Osteocyte (in vitro differentiated cells): ENCODE data around the gene CCL26. TPM values are rescaled to one million over a fixed set of nuclear protein-coding genes. Genes with fewer than 3 reads are reported as not detected.
A peak's percentile ranks its signal among the peaks of the same experiment; 100 is the strongest.

Experiments
- DNase-seq: peaks from one replicate; pipeline ENCODE4 v3.0.0; 2021; ENCODE audit warnings: mixed read lengths; ENCODE audit not compliant: unreplicated experiment; ENCODE audit errors: extremely low spot score
- H3K27ac Mint-ChIP-seq: one replicate; pipeline ENCODE4 v1.8.0; 2021; ENCODE audit warnings: mild to moderate bottlenecking, mixed read lengths; ENCODE audit not compliant: unreplicated experiment
- H3K27me3 Mint-ChIP-seq: one replicate; pipeline ENCODE4 v1.8.0; 2021; ENCODE audit warnings: mixed read lengths; ENCODE audit not compliant: unreplicated experiment
- H3K36me3 Mint-ChIP-seq: one replicate; pipeline ENCODE4 v1.8.0; 2021; ENCODE audit warnings: mixed read lengths; ENCODE audit not compliant: unreplicated experiment
- H3K4me1 Mint-ChIP-seq: one replicate; pipeline ENCODE4 v1.8.0; 2021; ENCODE audit warnings: mixed read lengths; ENCODE audit not compliant: unreplicated experiment
- H3K4me3 Mint-ChIP-seq: one replicate; pipeline ENCODE4 v1.8.0; 2021; ENCODE audit warnings: mild to moderate bottlenecking, moderate library complexity, mixed read lengths; ENCODE audit not compliant: unreplicated experiment
- H3K9me3 Mint-ChIP-seq: one replicate; pipeline ENCODE4 v1.8.0; 2021; ENCODE audit warnings: mixed read lengths; ENCODE audit not compliant: unreplicated experiment
- CTCF ChIP-seq: fragments of 200-600 bp; sonication (generic); IDR thresholded peaks from 2 replicates; pipeline ENCODE4 v1.5.0; 2021; ENCODE audit warnings: antibody characterized with exemption, mild to moderate bottlenecking, moderate library complexity
- total RNA-seq: library from RNA; stranded (reverse); gene quantifications from 2 replicates; pipeline ENCODE4 v1.2.1, GENCODE V29; 2021

Gene CCL26
- total RNA-seq, 1 donor from 2014 or later, result not detected

GRCh38 chr7:75739796-75740672, 32.0 kb downstream of the CCL26 start:
- TF ChIP-seq CTCF, result no peak
- peak overlapping the region; percentile 90 for H3K4me3 Mint-ChIP-seq
- peaks cover 4% of the 10 kb centered on the region for H3K36me3 Mint-ChIP-seq
- DNase-seq, result no peak
- H3K27ac Mint-ChIP-seq, result peak overlapping the region; percentile 95
- peaks cover 2% of the 10 kb centered on the region for H3K27me3 Mint-ChIP-seq
- no peaks in the 10 kb centered on the region for H3K9me3 Mint-ChIP-seq
- H3K4me1 Mint-ChIP-seq, result peaks cover 44% of the 10 kb centered on the region

- Mint-ChIP-seq H3K9me3 (no peaks in the 10 kb centered on the region), H3K4me3 (peak overlapping the region; percentile 90), H3K4me1 (peaks cover 51% of the 10 kb centered on the region), H3K27me3 (peaks cover 2% of the 10 kb centered on the region), H3K27ac (peak overlapping the region; percentile 95), H3K36me3 (peaks cover 4% of the 10 kb centered on the region)
- peak; percentile 18 for TF ChIP-seq CTCF
- DNase-seq, result peak; percentile 100
These were observed 32.8 kb downstream of the CCL26 start for GRCh38 chr7:75738975-75739795.

GRCh38 chr7:75738604-75738974, 33.4 kb downstream of the CCL26 start, which contains the start of gene HIP1:
Gene HIP1 (minus strand): TSS chr7:75738941. CDS start chr7:75738920, 21 bp downstream.
- H3K27ac Mint-ChIP-seq, result peak within 1 kb of the TSS; percentile 95
- no peak for TF ChIP-seq CTCF
- H3K4me3 Mint-ChIP-seq, result peak within 1 kb of the TSS; percentile 90
- H3K4me1 Mint-ChIP-seq, result peaks cover 53% of the 10 kb centered on the region
- peaks cover 4% of the 10 kb centered on the region for H3K36me3 Mint-ChIP-seq
- DNase-seq, result no peak
- H3K27me3 Mint-ChIP-seq, result peaks cover 2% of the 10 kb centered on the region
- no peaks in the 10 kb centered on the region for H3K9me3 Mint-ChIP-seq

- peaks cover 2% of the 10 kb centered on the region for H3K27me3 Mint-ChIP-seq
- no peak for DNase-seq
- peaks cover 2% of the 10 kb centered on the region for H3K36me3 Mint-ChIP-seq
- no peak for TF ChIP-seq CTCF
- peaks cover 56% of the 10 kb centered on the region for H3K4me1 Mint-ChIP-seq
- H3K27ac Mint-ChIP-seq, result peak overlapping the region; percentile 81
- H3K4me3 Mint-ChIP-seq, result peak overlapping the region; percentile 89
- no peaks in the 10 kb centered on the region for H3K9me3 Mint-ChIP-seq
These were observed 34.0 kb downstream of the CCL26 start for GRCh38 chr7:75737856-75738603.
